ENCODE results near the gene LDAF1. TPM values are rescaled to one million over a fixed set of nuclear protein-coding genes. Genes with fewer than 3 reads are reported as not detected.

The LDAF1 gene
- total and polyA plus RNA-seq, 8 donors: 10.1 to 103 (median 27.3) TPM

DNA sequence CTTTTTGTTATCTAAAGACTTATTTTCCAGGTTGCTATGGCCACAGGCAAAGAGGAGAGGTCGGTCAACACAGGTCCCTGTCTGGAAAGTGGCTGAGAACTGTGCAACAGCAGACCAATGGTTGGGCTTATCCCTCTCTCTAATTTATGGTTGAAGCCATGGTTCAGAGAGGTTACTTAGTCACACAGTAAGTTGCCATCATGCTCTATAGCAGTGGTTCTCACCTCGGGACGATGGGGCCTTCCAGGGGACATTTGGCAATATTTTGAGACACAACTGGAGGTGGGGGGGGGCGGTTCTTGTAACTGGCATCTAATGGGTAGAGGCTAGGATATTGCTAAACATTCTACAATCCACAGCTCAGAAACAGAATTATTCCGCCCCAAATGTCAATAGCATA is 842 bp upstream of the LDAF1 start:
- no peaks in the 10 kb centered on the region for H3K9me3 ChIP-seq
- TF ChIP-seq POLR2AphosphoS5 (IDR thresholded peaks at IDR 0.05) (no peak), POLR2A (IDR thresholded peaks at IDR 0.05) (no peak), EP300 (IDR thresholded peaks at IDR 0.05) (no peak), CTCF (IDR thresholded peaks at IDR 0.05) (no peak)
- DNase-seq: no peak
- peaks cover 0 to 11% (median 3%) of the 10 kb centered on the region in 4 donors for H3K36me3 ChIP-seq
- H3K4me3 ChIP-seq: peak overlapping the region in 1 of 4 donors; percentile 85
- H3K4me1 ChIP-seq: peaks cover 27 to 59% (median 52%) of the 10 kb centered on the region in 4 donors
- H3K27me3 ChIP-seq: no peaks in the 10 kb centered on the region
- intact Hi-C loops (cut with DNase I; ENCODE audit: low total_unique reads): no loop called here
- WGBS, 5 donors: 59 to 68% (median 62%) methylated on average over 5 of the region's 5 CpGs
- H3K27ac ChIP-seq: peak overlapping the region in 4 of 5 donors; percentile 80 to 91 (median 89)

DNA sequence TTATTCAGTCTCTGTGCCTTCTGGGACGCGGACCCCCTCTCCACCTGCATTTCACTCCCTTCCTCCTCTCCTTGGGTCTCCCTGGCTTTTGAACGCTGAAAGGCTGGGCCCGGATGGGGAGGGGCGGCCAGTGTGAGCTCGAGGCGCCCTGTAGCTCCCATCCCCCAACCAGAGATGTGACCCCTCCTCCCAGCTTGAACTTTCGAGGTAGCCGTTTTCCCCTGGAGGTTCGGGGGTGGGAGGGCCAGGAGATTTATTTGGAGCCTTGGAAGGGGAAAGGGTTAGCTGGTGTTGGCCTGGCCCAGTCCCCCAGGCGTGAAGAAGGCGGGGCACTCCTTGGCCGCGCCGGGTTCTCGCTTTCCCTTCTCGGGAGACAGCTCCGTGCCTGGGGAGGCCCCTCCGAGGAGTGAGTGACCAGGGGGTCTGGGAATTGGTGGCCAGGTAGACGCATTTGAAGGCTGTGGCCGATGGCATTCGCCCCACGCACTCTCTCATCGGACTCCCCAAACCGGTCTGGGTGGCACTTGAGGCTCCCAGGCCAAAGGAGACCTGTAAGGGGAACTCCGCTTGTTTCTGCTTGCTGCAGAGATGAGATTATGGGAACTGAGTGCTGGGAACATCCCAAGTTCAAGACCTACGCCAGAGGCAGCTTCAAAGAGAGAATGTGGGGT is 942 bp downstream of the LDAF1 start:
- no peaks in the 10 kb centered on the region for H3K9me3 ChIP-seq
- H3K27ac ChIP-seq: peak overlapping the region; percentile 74 to 91 (median 88)
- intact Hi-C loops (cut with DNase I; ENCODE audit: low total_unique reads): no loop called here
- DNase-seq: peak; percentile 67 to 84
- H3K27me3 ChIP-seq: no peaks in the 10 kb centered on the region
- peaks cover 0 to 17% (median 10%) of the 10 kb centered on the region in 4 donors for H3K36me3 ChIP-seq
- WGBS, 5 donors: 1 to 10% (median 5%) methylated on average over 27 of the region's 27 CpGs
- H3K4me1 ChIP-seq: peaks cover 35 to 77% (median 65%) of the 10 kb centered on the region in 4 donors
- peak overlapping the region; percentile 62 to 89 (median 86) for H3K4me3 ChIP-seq
- TF ChIP-seq POLR2AphosphoS5 (IDR thresholded peaks at IDR 0.05) (peak in 1 of 3 donors; percentile 9), CTCF (IDR thresholded peaks at IDR 0.05) (no peak)

DNA sequence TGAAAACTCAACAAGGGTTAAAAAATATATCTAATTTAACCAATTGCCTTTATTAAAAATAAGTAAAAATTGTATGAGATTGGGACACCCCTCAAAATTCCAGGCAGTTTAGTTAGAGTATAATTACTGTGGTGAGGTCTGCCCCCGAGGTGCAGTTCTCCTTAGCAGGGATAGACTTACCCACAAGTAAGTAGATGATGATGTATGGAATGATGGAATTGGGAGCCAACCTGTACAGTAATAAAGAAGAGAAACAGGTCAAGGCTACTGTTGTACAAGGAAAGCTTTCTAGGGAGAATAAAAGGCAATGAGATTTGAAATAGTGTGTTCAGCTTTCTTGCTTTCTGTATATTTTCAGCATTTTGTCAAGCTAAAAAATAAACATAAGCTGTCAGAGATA is 1.8 kb downstream of the LDAF1 start:
- peaks cover 35 to 82% (median 66%) of the 10 kb centered on the region in 4 donors for H3K4me1 ChIP-seq
- H3K9me3 ChIP-seq: no peaks in the 10 kb centered on the region
- no peak for DNase-seq
- TF ChIP-seq CTCF (IDR thresholded peaks at IDR 0.05) (no peak), EP300 (IDR thresholded peaks at IDR 0.05) (no peak), POLR2AphosphoS5 (IDR thresholded peaks at IDR 0.05) (no peak), POLR2A (IDR thresholded peaks at IDR 0.05) (no peak)
- H3K36me3 ChIP-seq: peaks cover 0 to 25% (median 19%) of the 10 kb centered on the region in 4 donors
- 43 to 65% (median 57%) methylated on average over 1 of the region's 1 CpG for WGBS, 5 donors
- peak overlapping the region in 1 of 4 donors; percentile 89 for H3K4me3 ChIP-seq
- intact Hi-C loops (cut with DNase I; ENCODE audit: low total_unique reads): no loop called here
- peak overlapping the region in 2 of 5 donors; percentile 80 to 91 for H3K27ac ChIP-seq
- H3K27me3 ChIP-seq: no peaks in the 10 kb centered on the region

DNA sequence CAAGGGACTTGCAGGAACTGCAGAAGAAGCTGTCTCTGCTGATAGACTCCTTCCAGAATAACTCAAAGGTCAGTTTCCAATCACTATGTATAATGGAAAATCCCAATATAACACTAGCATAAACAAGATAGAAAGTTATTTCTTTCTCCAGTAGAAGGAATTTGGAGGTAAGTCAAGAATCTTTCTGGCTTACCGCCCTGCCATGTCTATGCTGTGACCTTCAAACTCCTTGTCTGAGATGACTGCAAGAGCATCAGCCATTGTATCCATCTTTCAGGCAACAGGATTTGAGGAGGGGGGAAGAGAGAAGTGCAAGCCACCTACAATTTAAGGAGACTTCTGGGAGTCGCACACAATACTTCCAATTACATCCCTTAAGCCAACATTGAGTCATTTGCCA is 2.7 kb downstream of the LDAF1 start:
- 53 to 87% (median 82%) methylated on average over 2 of the region's 2 CpGs for WGBS, 5 donors
- H3K27me3 ChIP-seq: no peaks in the 10 kb centered on the region
- intact Hi-C loops (cut with DNase I; ENCODE audit: low total_unique reads): no loop called here
- H3K9me3 ChIP-seq: no peaks in the 10 kb centered on the region
- peaks cover under 1 to 33% (median 28%) of the 10 kb centered on the region in 4 donors for H3K36me3 ChIP-seq
- no peak for DNase-seq
- H3K4me3 ChIP-seq: no peak overlapping the region
- peak overlapping the region in 2 of 5 donors; percentile 25 to 28 for H3K27ac ChIP-seq
- H3K4me1 ChIP-seq: peaks cover 35 to 82% (median 66%) of the 10 kb centered on the region in 4 donors
- TF ChIP-seq POLR2AphosphoS5 (IDR thresholded peaks at IDR 0.05) (no peak), CTCF (IDR thresholded peaks at IDR 0.05) (no peak), POLR2A (IDR thresholded peaks at IDR 0.05) (no peak), EP300 (IDR thresholded peaks at IDR 0.05) (no peak)
